Rectal smooth muscle tissue (tissue), 1 donor: ENCODE results near the gene ADARB2.

ENCODE experiments used
- H3K27ac ChIP-seq: one replicate; pipeline ENCODE4 v1.7.0; 2013; ENCODE audit warnings: low read depth, low read length, inconsistent platforms
- H3K27me3 ChIP-seq: one replicate; pipeline ENCODE4 v1.7.0; 2013; ENCODE audit warnings: low read length; ENCODE audit not compliant: control insufficient read depth, insufficient read depth
- H3K36me3 ChIP-seq: one replicate; pipeline ENCODE4 v1.7.0; 2013; ENCODE audit warnings: low read length; ENCODE audit not compliant: control insufficient read depth, insufficient read depth
- H3K4me1 ChIP-seq: one replicate; pipeline ENCODE4 v1.7.0; 2013; ENCODE audit warnings: low read length; ENCODE audit not compliant: control insufficient read depth, insufficient read depth
- H3K4me3 ChIP-seq: one replicate; pipeline ENCODE4 v1.7.0; 2013; ENCODE audit warnings: low read length
- H3K9ac ChIP-seq: one replicate; pipeline ENCODE4 v1.7.0; 2013; ENCODE audit warnings: low read length

ADARB2 gene

GRCh38 chr10:1375346-1376170 lies 361.8 kb downstream of the ADARB2 start:
- H3K27ac ChIP-seq: no peak overlapping the region
- peaks cover 3% of the 10 kb centered on the region for H3K27me3 ChIP-seq
- H3K4me1 ChIP-seq: no peaks in the 10 kb centered on the region
- H3K4me3 ChIP-seq: no peak overlapping the region
- no peaks in the 10 kb centered on the region for H3K36me3 ChIP-seq
- no peak overlapping the region for H3K9ac ChIP-seq

- peaks cover 3% of the 10 kb centered on the region for H3K27me3 ChIP-seq
- H3K4me3 ChIP-seq: no peak overlapping the region
- no peaks in the 10 kb centered on the region for H3K4me1 ChIP-seq
- H3K9ac ChIP-seq: no peak overlapping the region
- no peaks in the 10 kb centered on the region for H3K36me3 ChIP-seq
- H3K27ac ChIP-seq: no peak overlapping the region
Measured at GRCh38 chr10:1374511-1375345, 362.6 kb downstream of the ADARB2 start.

- H3K9ac ChIP-seq: no peak overlapping the region
- no peak overlapping the region for H3K27ac ChIP-seq
- no peaks in the 10 kb centered on the region for H3K36me3 ChIP-seq
- no peak overlapping the region for H3K4me3 ChIP-seq
- no peaks in the 10 kb centered on the region for H3K4me1 ChIP-seq
- H3K27me3 ChIP-seq: no peaks in the 10 kb centered on the region
Measured at GRCh38 chr10:1373287-1373686, 364.0 kb downstream of the ADARB2 start.

- Histone ChIP-seq H3K36me3 (no peaks in the 10 kb centered on the region), H3K27me3 (no peaks in the 10 kb centered on the region), H3K27ac (no peak overlapping the region), H3K9ac (no peak overlapping the region), H3K4me3 (no peak overlapping the region), H3K4me1 (no peaks in the 10 kb centered on the region)
Measured at GRCh38 chr10:1372212-1372611, 365.1 kb downstream of the ADARB2 start.

DNA sequence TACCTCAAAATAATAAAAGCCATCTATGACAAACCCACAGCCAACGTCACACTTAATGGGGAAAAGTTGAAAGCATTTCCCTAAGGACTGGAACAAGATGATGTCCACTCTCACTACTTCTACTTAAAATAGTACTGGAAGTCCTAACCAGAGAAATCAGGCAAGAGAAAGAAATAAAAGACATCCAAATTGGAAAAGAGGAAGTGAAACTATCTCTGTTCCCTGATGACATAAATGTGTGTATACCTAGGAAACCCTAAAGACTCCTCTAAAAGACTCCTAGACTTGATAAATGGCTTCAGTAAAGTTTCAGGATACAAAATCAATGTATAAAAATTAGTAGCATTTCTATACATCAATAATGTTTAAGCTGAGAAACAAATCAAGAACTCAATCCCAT lies 367.0 kb downstream of the ADARB2 start:
- no peaks in the 10 kb centered on the region for H3K36me3 ChIP-seq
- no peaks in the 10 kb centered on the region for H3K4me1 ChIP-seq
- H3K9ac ChIP-seq: no peak overlapping the region
- H3K27me3 ChIP-seq: no peaks in the 10 kb centered on the region
- no peak overlapping the region for H3K27ac ChIP-seq
- no peak overlapping the region for H3K4me3 ChIP-seq

- no peaks in the 10 kb centered on the region for H3K4me1 ChIP-seq
- no peak overlapping the region for H3K27ac ChIP-seq
Measured at GRCh38 chr10:1369665-1370064, 367.7 kb downstream of the ADARB2 start.

GRCh38 chr10:1369197-1369596 lies 368.1 kb downstream of the ADARB2 start:
- Histone ChIP-seq H3K36me3 (no peaks in the 10 kb centered on the region), H3K9ac (no peak overlapping the region), H3K27ac (no peak overlapping the region), H3K27me3 (no peaks in the 10 kb centered on the region), H3K4me3 (no peak overlapping the region), H3K4me1 (no peaks in the 10 kb centered on the region)

More at GRCh38 chr10:1369665-1370064, 367.7 kb downstream of the ADARB2 start:
- no peak overlapping the region for H3K4me3 ChIP-seq
- H3K27me3 ChIP-seq: no peaks in the 10 kb centered on the region
- H3K9ac ChIP-seq: no peak overlapping the region
- no peaks in the 10 kb centered on the region for H3K36me3 ChIP-seq

GRCh38 chr10:1368842-1369171 lies 368.5 kb downstream of the ADARB2 start:
- Histone ChIP-seq H3K27me3 (no peaks in the 10 kb centered on the region), H3K4me3 (no peak overlapping the region), H3K27ac (no peak overlapping the region), H3K36me3 (no peaks in the 10 kb centered on the region), H3K9ac (no peak overlapping the region), H3K4me1 (no peaks in the 10 kb centered on the region)

GRCh38 chr10:1367938-1368841 lies 369.1 kb downstream of the ADARB2 start:
- H3K4me1 ChIP-seq: no peaks in the 10 kb centered on the region
- no peak overlapping the region for H3K27ac ChIP-seq
- no peak overlapping the region for H3K9ac ChIP-seq
- no peaks in the 10 kb centered on the region for H3K27me3 ChIP-seq
- H3K4me3 ChIP-seq: no peak overlapping the region
- H3K36me3 ChIP-seq: no peaks in the 10 kb centered on the region

GRCh38 chr10:1366811-1367425 lies 370.4 kb downstream of the ADARB2 start:
- H3K4me1 ChIP-seq: no peaks in the 10 kb centered on the region
- H3K27me3 ChIP-seq: no peaks in the 10 kb centered on the region
- no peaks in the 10 kb centered on the region for H3K36me3 ChIP-seq
- no peak overlapping the region for H3K27ac ChIP-seq
- no peak overlapping the region for H3K4me3 ChIP-seq
- H3K9ac ChIP-seq: no peak overlapping the region

GRCh38 chr10:1366322-1366691 lies 371.0 kb downstream of the ADARB2 start:
- Histone ChIP-seq H3K4me1 (no peaks in the 10 kb centered on the region), H3K27ac (no peak overlapping the region), H3K27me3 (no peaks in the 10 kb centered on the region), H3K4me3 (no peak overlapping the region), H3K9ac (no peak overlapping the region), H3K36me3 (no peaks in the 10 kb centered on the region)
